Thoracic aorta (tissue), 2 donors: Measurements from ENCODE around the gene USP40. TPM values are rescaled to one million over a fixed set of nuclear protein-coding genes. Genes with fewer than 3 reads are reported as not detected.
A peak's percentile ranks its signal among the peaks of the same experiment; 100 is the strongest.

Source experiments
- ATAC-seq: fragments of 150-250 bp; one replicate; pipeline ENCODE4 v1.8.0; 2017; ENCODE audit warnings: low read depth; ENCODE audit not compliant: insufficient number of reproducible peaks, low FRiP score
- DNase-seq: peaks from one replicate; pipeline ENCODE4 v3.0.0-alpha.2; 2020; ENCODE audit warnings: low spot score
- H3K27ac ChIP-seq, 2 donors: fragments of 200-600 bp; sonication (generic); 1 replicate in 1 of 2; 2 replicates in 1 of 2; pipeline ENCODE4 v1.5.1; 2016; ENCODE audit warnings: mild to moderate bottlenecking in 2 of 2, moderate library complexity in 2 of 2
- H3K27me3 ChIP-seq: fragments of 200-600 bp; sonication (generic); replicated peaks from 2 replicates; pipeline ENCODE4 v1.6.0; 2016; ENCODE audit warnings: mild to moderate bottlenecking; ENCODE audit not compliant: insufficient read depth
- H3K36me3 ChIP-seq: fragments of 200-600 bp; sonication (generic); one replicate; pipeline ENCODE4 v1.5.1; 2016
- H3K4me1 ChIP-seq, 2 donors: fragments of 200-600 bp; sonication (generic); 1 replicate in 1 of 2; 2 replicates in 1 of 2; pipeline versions ENCODE4 v1.5.1 to v1.6.0; 2016; ENCODE audit warnings: low read depth in 2 of 2, mild to moderate bottlenecking in 1 of 2; ENCODE audit not compliant: control insufficient read depth in 1 of 2
- H3K4me3 ChIP-seq: fragments of 200-600 bp; sonication (generic); 2 replicates; pipeline ENCODE4 v1.5.1; 2016; ENCODE audit warnings: mild to moderate bottlenecking
- H3K9me3 ChIP-seq: fragments of 200-600 bp; sonication (generic); 2 replicates; pipeline ENCODE4 v1.5.1; 2016
- CTCF ChIP-seq: fragments of 200-600 bp; sonication (generic); IDR thresholded peaks from one replicate; pipeline ENCODE4 v1.5.1; 2019; ENCODE audit warnings: antibody characterized with exemption
- total RNA-seq, 2 donors: library from RNA; depleted of rRNA; stranded (reverse); fragments of >200 nt; gene quantifications; one replicate each; pipeline versions ENCODE4 v1.1.0 to v1.2.3, GENCODE V29; 2016

Gene USP40
- total RNA-seq, 2 donors from 2014 or later: 23.3 to 30.0 TPM

- peak overlapping the region in 1 of 2 donors; percentile 17 for H3K27ac ChIP-seq
- no peak for TF ChIP-seq CTCF
- ATAC-seq: no peak
Measured at GRCh38 chr2:233481368-233482142, 85.0 kb downstream of the USP40 start.

GRCh38 chr2:233480490-233481202 lies 85.9 kb downstream of the USP40 start:
- H3K27me3 ChIP-seq: no peaks in the 10 kb centered on the region
- ATAC-seq (no peak), DNase-seq (no peak)
- H3K9me3 ChIP-seq: no peaks in the 10 kb centered on the region
- no peak overlapping the region for H3K4me3 ChIP-seq
- no peak for TF ChIP-seq CTCF
- H3K27ac ChIP-seq: peak overlapping the region in 1 of 2 donors; percentile 17
- H3K36me3 ChIP-seq: peaks cover 13% of the 10 kb centered on the region
- H3K4me1 ChIP-seq: peaks cover 9 to 37% of the 10 kb centered on the region in 2 donors

More at GRCh38 chr2:233481368-233482142, 85.0 kb downstream of the USP40 start:
- Histone ChIP-seq H3K36me3 (peaks cover 13% of the 10 kb centered on the region), H3K9me3 (no peaks in the 10 kb centered on the region), H3K27me3 (no peaks in the 10 kb centered on the region), H3K4me3 (peak overlapping the region; percentile 33), H3K4me1 (peaks cover 16 to 46% of the 10 kb centered on the region in 2 donors)
- no peak for DNase-seq

- Histone ChIP-seq H3K27ac (peak overlapping the region in 1 of 2 donors; percentile 17), H3K36me3 (peaks cover 13% of the 10 kb centered on the region), H3K9me3 (no peaks in the 10 kb centered on the region), H3K4me3 (no peak overlapping the region), H3K4me1 (peaks cover 12 to 36% of the 10 kb centered on the region in 2 donors), H3K27me3 (no peaks in the 10 kb centered on the region)
- ATAC-seq: no peak
- TF ChIP-seq CTCF: no peak
- DNase-seq: no peak
Measured at GRCh38 chr2:233479616-233480489, 86.7 kb downstream of the USP40 start.

GRCh38 chr2:233477548-233478433 lies 88.8 kb downstream of the USP40 start:
- no peak overlapping the region for H3K27ac ChIP-seq
- no peaks in the 10 kb centered on the region for H3K27me3 ChIP-seq
- no peak for DNase-seq
- peaks cover 12 to 41% of the 10 kb centered on the region in 2 donors for H3K4me1 ChIP-seq
- peaks cover 9% of the 10 kb centered on the region for H3K36me3 ChIP-seq
- no peak for ATAC-seq
- H3K4me3 ChIP-seq: no peak overlapping the region
- H3K9me3 ChIP-seq: no peaks in the 10 kb centered on the region
- TF ChIP-seq CTCF: no peak
